WTC11 (cell line): ENCODE data around the gene TMEM202. TPM values are rescaled to one million over a fixed set of nuclear protein-coding genes. Genes with fewer than 3 reads are reported as not detected.

ENCODE experiments used
- ATAC-seq: fragments of 200-7000 bp; cut with Tn5 transposase; 2 replicates; pipeline ENCODE4 v1.10.0; 2021; ENCODE audit warnings: mild to moderate bottlenecking, moderate library complexity
- CTCF ChIA-PET: fragments of 300-600 bp; sonication (Branson Sonifier 250); formaldehyde crosslinking; loops from one replicate; lab custom pipeline; 2021; ENCODE audit warnings: antibody characterized with exemption; lab: Charles Lee
- POLR2A ChIA-PET: fragments of 350-600 bp; sonication (Branson Sonifier 250); formaldehyde crosslinking; loops from one replicate; lab custom pipeline; 2021; ENCODE audit warnings: antibody characterized with exemption; lab: Charles Lee
- DNase-seq: peaks from one replicate; pipeline ENCODE4 v3.0.0; 2021; ENCODE audit warnings: low spot score
- H3K27ac Mint-ChIP-seq: 2 replicates; pipeline ENCODE4 v1.8.0; 2021; ENCODE audit warnings: mixed read lengths
- H3K27me3 Mint-ChIP-seq: 2 replicates; pipeline ENCODE4 v1.8.0; 2021; ENCODE audit warnings: low read depth, mild to moderate bottlenecking, moderate library complexity, mixed read lengths
- H3K36me3 Mint-ChIP-seq: 2 replicates; pipeline ENCODE4 v1.8.0; 2021; ENCODE audit warnings: mixed read lengths
- H3K4me1 Mint-ChIP-seq: 2 replicates; pipeline ENCODE4 v1.8.0; 2022; ENCODE audit warnings: mixed read lengths
- H3K4me3 Mint-ChIP-seq: 2 replicates; pipeline ENCODE4 v1.8.0; 2021; ENCODE audit warnings: mild to moderate bottlenecking, moderate library complexity, mixed read lengths
- H3K9me3 Mint-ChIP-seq: 2 replicates; pipeline ENCODE4 v1.8.0; 2021; ENCODE audit warnings: mixed read lengths
- ELF4 ChIP-seq: sonication (generic); formaldehyde crosslinking; IDR thresholded peaks from 2 replicates; pipeline ENCODE4 v1.8.1; 2022; ENCODE audit warnings: low read depth, mild to moderate bottlenecking, moderate library complexity, missing genetic modification reagents
- FOXJ3 ChIP-seq: sonication (generic); formaldehyde crosslinking; IDR thresholded peaks from 2 replicates; pipeline ENCODE4 v1.9.0; 2021; ENCODE audit warnings: missing genetic modification reagents, mild to moderate bottlenecking, borderline replicate concordance
- HMGA2 ChIP-seq: fragments of 250-450 bp; sonication (Bioruptor Pico); IDR thresholded peaks from 2 replicates; pipeline ENCODE4 v1.4.0; 2021; ENCODE audit warnings: mild to moderate bottlenecking, moderate library complexity
- JUN ChIP-seq: sonication (generic); formaldehyde crosslinking; IDR thresholded peaks from 2 replicates; pipeline ENCODE4 v1.8.0; 2023; ENCODE audit warnings: mild to moderate bottlenecking, missing genetic modification reagents
- SOX15 ChIP-seq: fragments of 250-450 bp; sonication (Bioruptor Pico); IDR thresholded peaks from 2 replicates; pipeline ENCODE4 v1.9.0; 2021; ENCODE audit warnings: mild to moderate bottlenecking
- TP53 ChIP-seq: sonication (generic); formaldehyde crosslinking; IDR thresholded peaks from 2 replicates; pipeline ENCODE4 v1.8.1; 2023; ENCODE audit warnings: mild to moderate bottlenecking, missing genetic modification reagents
- ZNF121 ChIP-seq: sonication (generic); formaldehyde crosslinking; IDR thresholded peaks from 2 replicates; pipeline ENCODE4 v1.8.0; 2023; ENCODE audit warnings: missing genetic modification reagents
- ZNF232 ChIP-seq: sonication (generic); formaldehyde crosslinking; IDR thresholded peaks from 2 replicates; pipeline ENCODE4 v1.8.0; 2022; ENCODE audit warnings: mild to moderate bottlenecking, missing genetic modification reagents
- total RNA-seq: library from RNA; stranded (reverse); gene quantifications from 3 replicates; pipeline ENCODE4 v1.2.3, GENCODE V29; 2021
- TF ChIP-seq, protein P1 (sequence below): sonication (generic); formaldehyde crosslinking; IDR thresholded peaks from 2 replicates; pipeline ENCODE4 v1.8.0; 2022; ENCODE audit warnings: mild to moderate bottlenecking, missing genetic modification reagents
- TF ChIP-seq, protein P2 (sequence below): fragments of 250-450 bp; sonication (Bioruptor Pico); conservative IDR thresholded peaks from 2 replicates; pipeline ENCODE4 v1.9.0; 2021; ENCODE audit warnings: mild to moderate bottlenecking
- TF ChIP-seq, protein P3 (sequence below): sonication (generic); formaldehyde crosslinking; IDR thresholded peaks from 2 replicates; pipeline ENCODE4 v1.8.0; 2022; ENCODE audit warnings: mild to moderate bottlenecking, missing genetic modification reagents
- TF ChIP-seq, protein P4 (sequence below): sonication (generic); formaldehyde crosslinking; IDR thresholded peaks from 2 replicates; pipeline ENCODE4 v1.8.0; 2022; ENCODE audit warnings: mild to moderate bottlenecking, missing genetic modification reagents
- TF ChIP-seq, protein P5 (sequence below): fragments of 250-450 bp; sonication (Bioruptor Pico); IDR thresholded peaks from 2 replicates; pipeline ENCODE4 v1.9.0; 2021; ENCODE audit warnings: moderate library complexity, mild to moderate bottlenecking, inconsistent platforms, borderline replicate concordance
- TF ChIP-seq, protein P6 (sequence below): sonication (generic); formaldehyde crosslinking; IDR thresholded peaks from 2 replicates; pipeline ENCODE4 v1.8.1; 2023; ENCODE audit warnings: mild to moderate bottlenecking, missing genetic modification reagents, moderate library complexity
- TF ChIP-seq, protein P7 (sequence below): sonication (generic); formaldehyde crosslinking; IDR thresholded peaks from 2 replicates; pipeline ENCODE4 v1.8.0; 2023; ENCODE audit warnings: mild to moderate bottlenecking, missing genetic modification reagents
- TF ChIP-seq, protein P8 (sequence below): fragments of 250-450 bp; sonication (Bioruptor Pico); IDR thresholded peaks from 2 replicates; pipeline ENCODE4 v1.9.0; 2021; ENCODE audit warnings: mild to moderate bottlenecking, borderline replicate concordance
- TF ChIP-seq, protein P9 (sequence below): fragments of 200-600 bp; IDR thresholded peaks from 2 replicates; pipeline ENCODE4 v1.8.0; 2022; ENCODE audit warnings: antibody characterized with exemption
- TF ChIP-seq, protein P10 (sequence below): sonication (generic); formaldehyde crosslinking; IDR thresholded peaks from 2 replicates; pipeline ENCODE4 v1.8.1; 2022; ENCODE audit warnings: mild to moderate bottlenecking, moderate library complexity, missing genetic modification reagents

Gene TMEM202
- total RNA-seq, 1 experiment from 2014 or later = not detected

DNA sequence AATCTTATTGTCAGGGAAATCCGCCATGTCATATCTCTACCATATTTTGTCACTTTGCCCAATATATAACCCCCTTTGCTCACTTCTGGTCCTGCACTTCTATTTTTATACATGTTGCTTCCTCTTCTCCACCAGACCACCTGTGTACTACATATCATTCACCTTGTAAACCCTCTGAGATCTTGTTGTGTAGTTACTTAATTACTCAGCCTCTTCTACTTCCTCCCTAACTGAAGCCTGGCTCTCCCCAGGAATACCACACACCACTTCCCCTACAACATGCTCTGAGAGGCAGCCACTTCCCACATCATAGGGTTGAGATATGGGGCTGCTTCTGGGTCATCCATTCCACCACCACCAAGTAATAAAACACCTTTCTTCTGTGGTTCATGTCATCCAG lies 32.3 kb upstream of the TMEM202 start (continued):
- TF ChIP-seq, protein P1, sequence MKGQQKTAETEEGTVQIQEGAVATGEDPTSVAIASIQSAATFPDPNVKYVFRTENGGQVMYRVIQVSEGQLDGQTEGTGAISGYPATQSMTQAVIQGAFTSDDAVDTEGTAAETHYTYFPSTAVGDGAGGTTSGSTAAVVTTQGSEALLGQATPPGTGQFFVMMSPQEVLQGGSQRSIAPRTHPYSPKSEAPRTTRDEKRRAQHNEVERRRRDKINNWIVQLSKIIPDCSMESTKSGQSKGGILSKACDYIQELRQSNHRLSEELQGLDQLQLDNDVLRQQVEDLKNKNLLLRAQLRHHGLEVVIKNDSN (CRISPR knock-in tag) = no peak
- TF ChIP-seq, protein P2, sequence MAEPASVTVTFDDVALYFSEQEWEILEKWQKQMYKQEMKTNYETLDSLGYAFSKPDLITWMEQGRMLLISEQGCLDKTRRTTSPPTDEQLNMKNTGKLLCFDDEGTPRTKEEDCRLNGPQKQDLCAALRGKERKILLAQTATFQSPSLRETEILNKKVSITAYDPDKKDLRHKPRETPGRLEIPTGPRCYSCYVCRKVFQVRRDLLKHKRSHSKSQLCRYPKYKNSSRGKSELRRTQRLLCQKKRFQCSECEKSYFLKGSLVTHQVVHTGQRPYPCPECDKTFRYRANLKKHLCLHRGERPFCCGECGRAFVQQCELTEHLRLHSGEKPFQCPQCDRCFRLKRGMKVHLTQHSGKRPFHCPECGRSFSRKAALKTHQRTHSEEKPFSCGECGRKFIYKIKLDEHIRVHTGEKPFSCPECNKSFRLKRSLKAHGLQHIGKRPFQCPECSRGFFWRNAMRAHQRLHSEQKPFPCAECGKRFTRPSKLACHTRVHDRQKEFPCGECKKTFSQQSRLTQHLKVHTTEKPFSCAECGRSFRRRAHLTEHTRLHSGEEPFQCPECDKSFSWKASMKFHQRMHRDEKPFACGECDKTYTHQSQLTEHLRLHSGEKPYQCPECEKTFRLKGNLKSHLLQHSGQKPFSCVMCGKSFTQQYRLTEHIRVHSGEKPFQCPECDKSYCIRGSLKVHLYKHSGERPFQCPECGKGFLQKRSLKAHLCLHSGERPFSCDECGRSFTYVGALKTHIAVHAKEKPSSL (CRISPR knock-in tag) = no peak
- no peak for TF ChIP-seq FOXJ3 (CRISPR knock-in tag)
- TF ChIP-seq, protein P3, sequence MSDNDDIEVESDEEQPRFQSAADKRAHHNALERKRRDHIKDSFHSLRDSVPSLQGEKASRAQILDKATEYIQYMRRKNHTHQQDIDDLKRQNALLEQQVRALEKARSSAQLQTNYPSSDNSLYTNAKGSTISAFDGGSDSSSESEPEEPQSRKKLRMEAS (CRISPR knock-in tag) = no peak
- TF ChIP-seq, protein P4, sequence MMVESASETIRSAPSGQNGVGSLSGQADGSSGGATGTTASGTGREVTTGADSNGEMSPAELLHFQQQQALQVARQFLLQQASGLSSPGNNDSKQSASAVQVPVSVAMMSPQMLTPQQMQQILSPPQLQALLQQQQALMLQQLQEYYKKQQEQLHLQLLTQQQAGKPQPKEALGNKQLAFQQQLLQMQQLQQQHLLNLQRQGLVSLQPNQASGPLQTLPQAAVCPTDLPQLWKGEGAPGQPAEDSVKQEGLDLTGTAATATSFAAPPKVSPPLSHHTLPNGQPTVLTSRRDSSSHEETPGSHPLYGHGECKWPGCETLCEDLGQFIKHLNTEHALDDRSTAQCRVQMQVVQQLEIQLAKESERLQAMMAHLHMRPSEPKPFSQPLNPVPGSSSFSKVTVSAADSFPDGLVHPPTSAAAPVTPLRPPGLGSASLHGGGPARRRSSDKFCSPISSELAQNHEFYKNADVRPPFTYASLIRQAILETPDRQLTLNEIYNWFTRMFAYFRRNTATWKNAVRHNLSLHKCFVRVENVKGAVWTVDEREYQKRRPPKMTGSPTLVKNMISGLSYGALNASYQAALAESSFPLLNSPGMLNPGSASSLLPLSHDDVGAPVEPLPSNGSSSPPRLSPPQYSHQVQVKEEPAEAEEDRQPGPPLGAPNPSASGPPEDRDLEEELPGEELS (CRISPR knock-in tag) = no peak

DNA sequence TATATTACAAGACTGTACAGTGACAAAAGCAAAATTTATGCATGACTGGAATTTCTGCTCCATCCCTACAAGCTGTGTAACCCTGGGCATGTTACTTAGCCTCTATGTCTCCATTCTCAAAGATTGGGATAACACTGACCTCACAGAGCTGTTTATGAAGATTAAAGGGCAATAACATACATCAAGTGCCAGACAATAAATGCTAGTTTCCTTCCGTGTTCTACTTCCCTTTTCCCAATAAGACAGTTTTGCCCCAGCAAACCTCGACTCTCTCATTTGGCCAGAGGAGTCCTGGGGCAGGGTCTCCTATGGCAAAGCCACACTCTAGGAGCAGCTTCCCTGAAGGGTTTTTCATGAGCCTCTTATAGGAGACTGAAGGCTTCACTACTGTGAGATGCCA lies 29.8 kb upstream of the TMEM202 start:
- no peaks in the 10 kb centered on the region for H3K27me3 Mint-ChIP-seq
- H3K36me3 Mint-ChIP-seq = no peaks in the 10 kb centered on the region
- ATAC-seq (no peak), DNase-seq (no peak)
- POLR2A ChIA-PET = interaction anchor here (0.5 kb wide), 1 partner anchor 395 kb away, joined by 3 read pairs; no protein-coding TSS in a partner anchor
- no peak overlapping the region for H3K4me3 Mint-ChIP-seq
- H3K4me1 Mint-ChIP-seq = no peaks in the 10 kb centered on the region
- CTCF ChIA-PET = no interaction called here
- no peaks in the 10 kb centered on the region for H3K9me3 Mint-ChIP-seq
- H3K27ac Mint-ChIP-seq = no peak overlapping the region
- no peak for TF ChIP-seq TP53 (CRISPR knock-in tag)
- TF ChIP-seq, protein P5, sequence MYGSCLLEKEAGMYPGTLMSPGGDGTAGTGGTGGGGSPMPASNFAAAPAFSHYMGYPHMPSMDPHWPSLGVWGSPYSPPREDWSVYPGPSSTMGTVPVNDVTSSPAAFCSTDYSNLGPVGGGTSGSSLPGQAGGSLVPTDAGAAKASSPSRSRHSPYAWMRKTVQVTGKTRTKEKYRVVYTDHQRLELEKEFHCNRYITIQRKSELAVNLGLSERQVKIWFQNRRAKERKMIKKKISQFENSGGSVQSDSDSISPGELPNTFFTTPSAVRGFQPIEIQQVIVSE (CRISPR knock-in tag) = no peak
- TF ChIP-seq, protein P6, sequence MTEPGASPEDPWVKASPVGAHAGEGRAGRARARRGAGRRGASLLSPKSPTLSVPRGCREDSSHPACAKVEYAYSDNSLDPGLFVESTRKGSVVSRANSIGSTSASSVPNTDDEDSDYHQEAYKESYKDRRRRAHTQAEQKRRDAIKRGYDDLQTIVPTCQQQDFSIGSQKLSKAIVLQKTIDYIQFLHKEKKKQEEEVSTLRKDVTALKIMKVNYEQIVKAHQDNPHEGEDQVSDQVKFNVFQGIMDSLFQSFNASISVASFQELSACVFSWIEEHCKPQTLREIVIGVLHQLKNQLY (CRISPR knock-in tag) = no peak
- TF ChIP-seq ZNF232 (CRISPR knock-in tag) = no peak
- TF ChIP-seq ELF4 = no peak
- TF ChIP-seq, protein P7, sequence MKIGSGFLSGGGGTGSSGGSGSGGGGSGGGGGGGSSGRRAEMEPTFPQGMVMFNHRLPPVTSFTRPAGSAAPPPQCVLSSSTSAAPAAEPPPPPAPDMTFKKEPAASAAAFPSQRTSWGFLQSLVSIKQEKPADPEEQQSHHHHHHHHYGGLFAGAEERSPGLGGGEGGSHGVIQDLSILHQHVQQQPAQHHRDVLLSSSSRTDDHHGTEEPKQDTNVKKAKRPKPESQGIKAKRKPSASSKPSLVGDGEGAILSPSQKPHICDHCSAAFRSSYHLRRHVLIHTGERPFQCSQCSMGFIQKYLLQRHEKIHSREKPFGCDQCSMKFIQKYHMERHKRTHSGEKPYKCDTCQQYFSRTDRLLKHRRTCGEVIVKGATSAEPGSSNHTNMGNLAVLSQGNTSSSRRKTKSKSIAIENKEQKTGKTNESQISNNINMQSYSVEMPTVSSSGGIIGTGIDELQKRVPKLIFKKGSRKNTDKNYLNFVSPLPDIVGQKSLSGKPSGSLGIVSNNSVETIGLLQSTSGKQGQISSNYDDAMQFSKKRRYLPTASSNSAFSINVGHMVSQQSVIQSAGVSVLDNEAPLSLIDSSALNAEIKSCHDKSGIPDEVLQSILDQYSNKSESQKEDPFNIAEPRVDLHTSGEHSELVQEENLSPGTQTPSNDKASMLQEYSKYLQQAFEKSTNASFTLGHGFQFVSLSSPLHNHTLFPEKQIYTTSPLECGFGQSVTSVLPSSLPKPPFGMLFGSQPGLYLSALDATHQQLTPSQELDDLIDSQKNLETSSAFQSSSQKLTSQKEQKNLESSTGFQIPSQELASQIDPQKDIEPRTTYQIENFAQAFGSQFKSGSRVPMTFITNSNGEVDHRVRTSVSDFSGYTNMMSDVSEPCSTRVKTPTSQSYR (CRISPR knock-in tag) = no peak
- TF ChIP-seq HMGA2 (CRISPR knock-in tag) = no peak
- TF ChIP-seq, protein P8, sequence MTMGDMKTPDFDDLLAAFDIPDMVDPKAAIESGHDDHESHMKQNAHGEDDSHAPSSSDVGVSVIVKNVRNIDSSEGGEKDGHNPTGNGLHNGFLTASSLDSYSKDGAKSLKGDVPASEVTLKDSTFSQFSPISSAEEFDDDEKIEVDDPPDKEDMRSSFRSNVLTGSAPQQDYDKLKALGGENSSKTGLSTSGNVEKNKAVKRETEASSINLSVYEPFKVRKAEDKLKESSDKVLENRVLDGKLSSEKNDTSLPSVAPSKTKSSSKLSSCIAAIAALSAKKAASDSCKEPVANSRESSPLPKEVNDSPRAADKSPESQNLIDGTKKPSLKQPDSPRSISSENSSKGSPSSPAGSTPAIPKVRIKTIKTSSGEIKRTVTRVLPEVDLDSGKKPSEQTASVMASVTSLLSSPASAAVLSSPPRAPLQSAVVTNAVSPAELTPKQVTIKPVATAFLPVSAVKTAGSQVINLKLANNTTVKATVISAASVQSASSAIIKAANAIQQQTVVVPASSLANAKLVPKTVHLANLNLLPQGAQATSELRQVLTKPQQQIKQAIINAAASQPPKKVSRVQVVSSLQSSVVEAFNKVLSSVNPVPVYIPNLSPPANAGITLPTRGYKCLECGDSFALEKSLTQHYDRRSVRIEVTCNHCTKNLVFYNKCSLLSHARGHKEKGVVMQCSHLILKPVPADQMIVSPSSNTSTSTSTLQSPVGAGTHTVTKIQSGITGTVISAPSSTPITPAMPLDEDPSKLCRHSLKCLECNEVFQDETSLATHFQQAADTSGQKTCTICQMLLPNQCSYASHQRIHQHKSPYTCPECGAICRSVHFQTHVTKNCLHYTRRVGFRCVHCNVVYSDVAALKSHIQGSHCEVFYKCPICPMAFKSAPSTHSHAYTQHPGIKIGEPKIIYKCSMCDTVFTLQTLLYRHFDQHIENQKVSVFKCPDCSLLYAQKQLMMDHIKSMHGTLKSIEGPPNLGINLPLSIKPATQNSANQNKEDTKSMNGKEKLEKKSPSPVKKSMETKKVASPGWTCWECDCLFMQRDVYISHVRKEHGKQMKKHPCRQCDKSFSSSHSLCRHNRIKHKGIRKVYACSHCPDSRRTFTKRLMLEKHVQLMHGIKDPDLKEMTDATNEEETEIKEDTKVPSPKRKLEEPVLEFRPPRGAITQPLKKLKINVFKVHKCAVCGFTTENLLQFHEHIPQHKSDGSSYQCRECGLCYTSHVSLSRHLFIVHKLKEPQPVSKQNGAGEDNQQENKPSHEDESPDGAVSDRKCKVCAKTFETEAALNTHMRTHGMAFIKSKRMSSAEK (CRISPR knock-in tag) = no peak
- no peak for TF ChIP-seq ZNF121 (CRISPR knock-in tag)
- TF ChIP-seq, protein P9, sequence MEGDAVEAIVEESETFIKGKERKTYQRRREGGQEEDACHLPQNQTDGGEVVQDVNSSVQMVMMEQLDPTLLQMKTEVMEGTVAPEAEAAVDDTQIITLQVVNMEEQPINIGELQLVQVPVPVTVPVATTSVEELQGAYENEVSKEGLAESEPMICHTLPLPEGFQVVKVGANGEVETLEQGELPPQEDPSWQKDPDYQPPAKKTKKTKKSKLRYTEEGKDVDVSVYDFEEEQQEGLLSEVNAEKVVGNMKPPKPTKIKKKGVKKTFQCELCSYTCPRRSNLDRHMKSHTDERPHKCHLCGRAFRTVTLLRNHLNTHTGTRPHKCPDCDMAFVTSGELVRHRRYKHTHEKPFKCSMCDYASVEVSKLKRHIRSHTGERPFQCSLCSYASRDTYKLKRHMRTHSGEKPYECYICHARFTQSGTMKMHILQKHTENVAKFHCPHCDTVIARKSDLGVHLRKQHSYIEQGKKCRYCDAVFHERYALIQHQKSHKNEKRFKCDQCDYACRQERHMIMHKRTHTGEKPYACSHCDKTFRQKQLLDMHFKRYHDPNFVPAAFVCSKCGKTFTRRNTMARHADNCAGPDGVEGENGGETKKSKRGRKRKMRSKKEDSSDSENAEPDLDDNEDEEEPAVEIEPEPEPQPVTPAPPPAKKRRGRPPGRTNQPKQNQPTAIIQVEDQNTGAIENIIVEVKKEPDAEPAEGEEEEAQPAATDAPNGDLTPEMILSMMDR = no peak
- TF ChIP-seq SOX15 = no peak
- TF ChIP-seq, protein P10, sequence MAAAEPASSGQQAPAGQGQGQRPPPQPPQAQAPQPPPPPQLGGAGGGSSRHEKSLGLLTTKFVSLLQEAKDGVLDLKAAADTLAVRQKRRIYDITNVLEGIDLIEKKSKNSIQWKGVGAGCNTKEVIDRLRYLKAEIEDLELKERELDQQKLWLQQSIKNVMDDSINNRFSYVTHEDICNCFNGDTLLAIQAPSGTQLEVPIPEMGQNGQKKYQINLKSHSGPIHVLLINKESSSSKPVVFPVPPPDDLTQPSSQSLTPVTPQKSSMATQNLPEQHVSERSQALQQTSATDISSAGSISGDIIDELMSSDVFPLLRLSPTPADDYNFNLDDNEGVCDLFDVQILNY (CRISPR knock-in tag) = no peak
- no peak for TF ChIP-seq JUN
- TF ChIP-seq, protein P1 (CRISPR knock-in tag) = no peak
